Activated naive CD8-positive, alpha-beta T cell treated with anti-CD3 and anti-CD28 coated beads, Interleukin-2, amount 50 U/mL, for 24 hours (primary cell): Measurements from ENCODE around the gene TMOD4.

ENCODE experiments used
- ATAC-seq: fragments of 150-1000 bp; cut with Tn5 transposase; one replicate; pipeline ENCODE4 v1.10.0; 2021
- DNase-seq: peaks from one replicate; pipeline ENCODE4 v3.0.0; 2021
- H3K27ac Mint-ChIP-seq: one replicate; pipeline ENCODE4 v1.8.0; 2021; ENCODE audit warnings: mild to moderate bottlenecking, mixed read lengths
- H3K27me3 Mint-ChIP-seq: one replicate; pipeline ENCODE4 v1.8.0; 2021; ENCODE audit warnings: mixed read lengths
- H3K36me3 Mint-ChIP-seq: one replicate; pipeline ENCODE4 v1.8.0; 2021; ENCODE audit warnings: low read depth, mixed read lengths
- H3K4me1 Mint-ChIP-seq: one replicate; pipeline ENCODE4 v1.8.0; 2021; ENCODE audit warnings: mixed read lengths
- H3K4me3 Mint-ChIP-seq: one replicate; pipeline ENCODE4 v1.8.0; 2021; ENCODE audit warnings: mild to moderate bottlenecking, moderate library complexity, mixed read lengths
- H3K9me3 Mint-ChIP-seq: one replicate; pipeline ENCODE4 v1.8.0; 2021; ENCODE audit warnings: mixed read lengths

Gene TMOD4

GRCh38 chr1:151142411-151143056 is 33.2 kb downstream of the TMOD4 start:
- peaks cover 14% of the 10 kb centered on the region for H3K4me1 Mint-ChIP-seq
- no peak overlapping the region for H3K4me3 Mint-ChIP-seq

GRCh38 chr1:151137789-151138188 is 38.0 kb downstream of the TMOD4 start:
- ATAC-seq (no peak), DNase-seq (no peak)
- no peaks in the 10 kb centered on the region for H3K9me3 Mint-ChIP-seq
- no peaks in the 10 kb centered on the region for H3K27me3 Mint-ChIP-seq
- no peak overlapping the region for H3K4me3 Mint-ChIP-seq
- no peaks in the 10 kb centered on the region for H3K36me3 Mint-ChIP-seq
- no peak overlapping the region for H3K27ac Mint-ChIP-seq
- no peaks in the 10 kb centered on the region for H3K4me1 Mint-ChIP-seq

More at GRCh38 chr1:151142411-151143056, 33.2 kb downstream of the TMOD4 start:
- Mint-ChIP-seq H3K9me3 (no peaks in the 10 kb centered on the region), H3K27ac (no peak overlapping the region), H3K36me3 (no peaks in the 10 kb centered on the region), H3K27me3 (peaks cover 3% of the 10 kb centered on the region)
- DNase-seq (no peak), ATAC-seq (no peak)

GRCh38 chr1:151135433-151136385 is 40.1 kb downstream of the TMOD4 start:
- DNase-seq (no peak), ATAC-seq (no peak)
- no peak overlapping the region for H3K4me3 Mint-ChIP-seq
- H3K9me3 Mint-ChIP-seq = no peaks in the 10 kb centered on the region
- H3K4me1 Mint-ChIP-seq = peaks cover 10% of the 10 kb centered on the region
- H3K36me3 Mint-ChIP-seq = no peaks in the 10 kb centered on the region
- no peaks in the 10 kb centered on the region for H3K27me3 Mint-ChIP-seq
- no peak overlapping the region for H3K27ac Mint-ChIP-seq

GRCh38 chr1:151134991-151135390 is 40.8 kb downstream of the TMOD4 start:
- no peak for DNase-seq
- ATAC-seq = no peak
- no peak overlapping the region for H3K27ac Mint-ChIP-seq
- no peaks in the 10 kb centered on the region for H3K27me3 Mint-ChIP-seq
- H3K36me3 Mint-ChIP-seq = no peaks in the 10 kb centered on the region
- H3K4me3 Mint-ChIP-seq = no peak overlapping the region
- H3K9me3 Mint-ChIP-seq = no peaks in the 10 kb centered on the region
- H3K4me1 Mint-ChIP-seq = peaks cover 12% of the 10 kb centered on the region

- H3K9me3 Mint-ChIP-seq = no peaks in the 10 kb centered on the region
- no peak overlapping the region for H3K4me3 Mint-ChIP-seq
- no peaks in the 10 kb centered on the region for H3K36me3 Mint-ChIP-seq
- no peak overlapping the region for H3K27ac Mint-ChIP-seq
- H3K4me1 Mint-ChIP-seq = peaks cover 12% of the 10 kb centered on the region
- no peaks in the 10 kb centered on the region for H3K27me3 Mint-ChIP-seq
- no peak for DNase-seq
- ATAC-seq = no peak
These were observed 41.4 kb downstream of the TMOD4 start for GRCh38 chr1:151134396-151134795.

GRCh38 chr1:151133018-151133806 is 42.6 kb downstream of the TMOD4 start:
- Mint-ChIP-seq H3K27ac (no peak overlapping the region), H3K36me3 (no peaks in the 10 kb centered on the region), H3K4me1 (peaks cover 12% of the 10 kb centered on the region), H3K4me3 (no peak overlapping the region), H3K9me3 (no peaks in the 10 kb centered on the region), H3K27me3 (no peaks in the 10 kb centered on the region)
- DNase-seq (no peak), ATAC-seq (no peak)

- DNase-seq = no peak
- Mint-ChIP-seq H3K27me3 (no peaks in the 10 kb centered on the region), H3K4me3 (no peak overlapping the region), H3K36me3 (no peaks in the 10 kb centered on the region), H3K4me1 (peaks cover 12% of the 10 kb centered on the region), H3K9me3 (no peaks in the 10 kb centered on the region), H3K27ac (no peak overlapping the region)
- no peak for ATAC-seq
These were observed 43.3 kb downstream of the TMOD4 start for GRCh38 chr1:151132335-151133017.

- Mint-ChIP-seq H3K9me3 (no peaks in the 10 kb centered on the region), H3K36me3 (no peaks in the 10 kb centered on the region), H3K27ac (peak overlapping the region; percentile 81), H3K4me1 (peaks cover 12% of the 10 kb centered on the region), H3K27me3 (no peaks in the 10 kb centered on the region), H3K4me3 (peak overlapping the region; percentile 77)
- DNase-seq (no peak), ATAC-seq (no peak)
These were observed 44.0 kb downstream of the TMOD4 start for GRCh38 chr1:151131701-151132334.

- Mint-ChIP-seq H3K9me3 (no peaks in the 10 kb centered on the region), H3K4me1 (peaks cover 12% of the 10 kb centered on the region), H3K27ac (peak overlapping the region; percentile 81), H3K4me3 (peak overlapping the region; percentile 77), H3K27me3 (no peaks in the 10 kb centered on the region), H3K36me3 (no peaks in the 10 kb centered on the region)
- DNase-seq = peak; percentile 83
- ATAC-seq = peak; percentile 99
These were observed 44.7 kb downstream of the TMOD4 start for GRCh38 chr1:151130987-151131586.

GRCh38 chr1:151128800-151129199 is 47.0 kb downstream of the TMOD4 start:
- Mint-ChIP-seq H3K4me1 (peaks cover 12% of the 10 kb centered on the region), H3K36me3 (peaks cover 3% of the 10 kb centered on the region), H3K27ac (no peak overlapping the region), H3K27me3 (no peaks in the 10 kb centered on the region), H3K9me3 (no peaks in the 10 kb centered on the region), H3K4me3 (no peak overlapping the region)
- ATAC-seq = no peak
- DNase-seq = no peak

GRCh38 chr1:151124763-151125403 is 50.9 kb downstream of the TMOD4 start:
- Mint-ChIP-seq H3K9me3 (no peaks in the 10 kb centered on the region), H3K4me3 (no peak overlapping the region), H3K36me3 (peaks cover 3% of the 10 kb centered on the region), H3K27ac (no peak overlapping the region), H3K4me1 (no peaks in the 10 kb centered on the region), H3K27me3 (no peaks in the 10 kb centered on the region)
- DNase-seq (no peak), ATAC-seq (no peak)
